Fibroblast of skin of scalp (primary cell): ENCODE data around the gene AHDC1.

Source experiments
- DNase-seq: peaks from one replicate; pipeline ENCODE4 v3.0.0-alpha.2; 2013

The AHDC1 gene

GRCh38 chr1:27598295-27598687 is 5.7 kb downstream of the AHDC1 start:
- peak; percentile 67 for DNase-seq

DNA sequence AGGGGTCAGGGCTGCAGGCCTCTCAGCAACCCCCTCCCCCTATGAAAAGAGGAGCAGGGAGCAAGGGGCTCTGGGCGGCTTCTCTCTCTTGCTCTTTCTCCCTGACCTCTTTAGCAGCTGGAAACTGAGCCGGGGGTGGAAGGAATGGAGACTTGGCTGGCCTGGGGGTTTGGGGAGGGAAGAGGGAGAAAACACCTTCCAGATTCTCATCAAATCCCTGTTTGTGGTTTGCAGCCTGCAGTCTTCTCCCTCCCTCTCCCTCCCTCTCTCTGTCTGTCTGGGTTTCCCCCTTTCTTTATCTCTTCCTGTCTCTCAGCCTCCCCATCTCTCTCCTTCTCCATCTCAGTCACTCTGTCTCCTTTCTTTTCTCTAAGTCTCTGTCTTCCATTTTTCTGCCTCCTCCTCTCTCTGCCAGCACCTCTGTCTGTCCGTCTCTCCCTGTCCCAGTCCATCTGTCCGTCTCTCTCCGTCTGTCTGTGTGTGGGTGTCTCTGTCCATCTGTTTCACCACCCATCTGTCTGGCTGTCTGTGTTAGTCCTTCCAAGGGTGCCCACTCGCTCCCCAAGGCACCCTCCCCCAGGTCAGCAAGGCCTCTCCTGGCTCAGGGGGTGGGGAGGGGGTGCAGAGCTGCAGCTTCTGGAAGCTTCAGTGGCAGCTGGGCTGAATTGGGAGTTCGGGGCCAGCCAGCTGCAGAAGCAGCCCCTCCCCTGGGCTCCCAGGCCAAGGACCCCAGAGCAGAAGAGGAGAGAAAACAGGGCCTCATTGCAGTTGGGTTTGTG is 6.2 kb downstream of the AHDC1 start:
- DNase-seq, result no peak

GRCh38 chr1:27596986-27597385 is 7.0 kb downstream of the AHDC1 start:
- DNase-seq, result no peak

GRCh38 chr1:27596261-27596660 is 7.7 kb downstream of the AHDC1 start:
- DNase-seq, result no peak

- DNase-seq, result no peak
These were observed 8.3 kb downstream of the AHDC1 start for GRCh38 chr1:27595597-27595996.

GRCh38 chr1:27594564-27595510 is 9.1 kb downstream of the AHDC1 start:
- no peak for DNase-seq

DNA sequence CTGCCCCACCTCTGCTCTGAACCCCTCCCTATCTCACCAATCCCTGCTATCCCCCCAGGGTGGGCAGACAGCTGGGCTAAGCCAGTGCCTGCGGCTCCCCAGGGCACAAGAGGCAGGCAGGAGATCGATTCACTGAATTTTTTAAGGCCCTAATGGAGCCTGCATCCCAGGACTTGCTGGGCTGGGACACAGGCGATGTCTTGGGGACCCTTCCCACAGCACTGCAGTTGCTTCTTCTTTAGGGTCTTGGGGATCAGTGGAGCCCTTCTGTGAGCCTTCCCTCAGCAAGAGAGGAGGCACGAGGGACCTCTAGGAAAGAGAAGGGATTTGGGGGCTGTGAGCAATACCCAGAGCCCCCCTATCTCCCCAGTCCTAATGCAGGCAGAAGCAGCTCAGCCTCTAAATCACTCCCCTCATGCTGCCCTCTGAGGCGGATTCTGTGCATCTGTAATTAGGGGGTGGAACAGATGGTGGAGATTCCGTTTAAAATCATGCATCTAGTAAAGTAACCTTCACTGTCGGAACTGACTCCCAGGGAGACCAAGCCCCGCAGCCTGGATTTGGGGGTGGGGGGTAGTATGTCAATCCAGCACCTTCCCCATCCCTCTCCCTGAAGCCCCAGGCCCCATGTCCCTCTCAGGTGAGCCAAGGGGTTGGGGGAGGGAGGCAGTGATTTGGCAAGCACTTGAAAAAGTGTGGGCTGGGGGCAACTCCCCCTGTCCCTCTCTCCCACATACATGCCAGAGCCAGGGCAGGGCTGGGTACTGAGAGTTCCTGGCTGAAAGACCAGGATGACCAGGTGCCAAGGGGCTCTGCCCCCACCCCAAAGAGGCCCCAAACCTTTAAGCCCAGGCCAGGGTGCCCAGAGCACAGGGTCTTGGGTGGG is 10.0 kb downstream of the AHDC1 start:
- DNase-seq, result no peak

- DNase-seq, result no peak
These were observed 10.8 kb downstream of the AHDC1 start for GRCh38 chr1:27592931-27593677.

- DNase-seq, result no peak
These were observed 11.6 kb downstream of the AHDC1 start for GRCh38 chr1:27592232-27592930.

GRCh38 chr1:27591622-27592021 is 12.3 kb downstream of the AHDC1 start:
- DNase-seq, result peak; percentile 52

DNA sequence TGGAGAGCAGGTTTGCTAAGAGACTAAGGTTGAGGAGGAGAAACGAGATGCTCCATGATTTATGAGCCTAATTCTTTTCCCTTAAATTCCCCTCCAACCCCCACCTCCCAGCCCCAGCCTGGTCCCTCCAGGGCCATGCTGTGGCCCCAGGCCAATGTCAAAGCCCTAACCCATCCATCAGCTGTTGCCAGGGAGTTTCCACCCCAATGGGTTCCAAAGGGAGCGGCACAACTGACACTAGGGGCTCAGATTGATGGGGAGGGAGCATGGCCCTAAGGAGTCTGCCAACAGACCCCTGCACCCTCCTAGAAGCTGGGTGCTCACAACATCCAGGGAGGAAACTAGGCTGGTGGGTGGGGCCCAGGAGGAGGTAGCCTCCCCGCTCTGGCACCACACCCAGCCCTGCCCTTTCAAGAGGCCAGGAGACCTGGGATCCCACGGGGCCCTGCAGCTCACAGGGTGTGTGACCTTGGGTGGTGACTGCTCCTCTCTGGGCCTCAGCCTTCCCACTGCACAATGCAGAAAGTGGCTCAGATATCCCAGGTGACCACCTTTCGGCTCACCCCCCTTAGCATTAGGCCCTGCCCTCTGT is 12.9 kb downstream of the AHDC1 start:
- no peak for DNase-seq

DNA sequence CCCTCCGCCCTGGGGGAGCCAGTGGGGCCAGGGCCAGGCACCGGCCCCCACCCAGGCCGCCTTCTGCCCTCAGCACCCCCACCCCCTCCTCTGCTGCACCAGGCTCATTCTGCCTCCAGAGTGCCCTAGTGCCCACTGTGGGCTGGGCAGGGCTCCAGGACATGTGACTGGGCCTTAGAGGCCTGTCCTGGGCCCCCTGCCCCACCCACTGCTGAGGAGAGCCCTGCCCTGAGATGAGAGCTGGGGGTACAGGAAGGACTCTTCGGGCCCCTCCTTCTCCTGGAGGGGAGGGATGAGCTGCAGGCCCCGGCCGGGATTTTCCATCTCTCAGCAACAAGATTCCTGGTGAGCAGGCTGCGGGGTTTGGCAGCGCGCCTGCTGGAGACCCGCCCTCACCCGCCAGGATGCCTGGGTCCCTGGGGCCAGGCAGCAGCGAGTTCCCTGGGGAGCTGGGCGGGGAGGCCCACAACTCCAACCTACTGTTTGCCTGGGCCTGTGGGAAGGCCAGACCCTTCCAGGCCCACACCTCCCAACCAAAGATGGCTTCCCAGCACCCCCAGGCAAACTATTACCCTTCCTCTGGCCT is 14.0 kb downstream of the AHDC1 start:
- DNase-seq, result peak; percentile 68

DNA sequence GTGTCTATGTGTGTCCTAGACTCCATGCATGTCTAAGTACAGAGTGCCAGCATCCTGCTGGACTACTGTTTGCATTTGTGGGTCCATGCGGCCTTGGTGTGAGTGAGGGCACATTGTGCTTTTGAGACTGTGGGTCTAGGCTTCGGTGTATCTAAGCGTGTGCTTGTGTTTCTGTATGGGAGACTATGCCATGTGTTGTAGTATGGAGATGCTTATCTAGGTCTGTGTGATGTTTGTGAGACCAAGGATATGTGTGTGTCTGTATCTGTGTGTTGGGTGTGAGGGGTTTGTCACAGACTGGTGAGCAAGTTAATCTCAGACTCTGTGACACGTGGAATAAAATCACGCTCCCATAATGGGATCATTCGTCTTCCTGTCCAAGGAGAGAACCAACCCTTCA is 14.5 kb downstream of the AHDC1 start:
- no peak for DNase-seq

- DNase-seq, result peak; percentile 44
These were observed 15.4 kb downstream of the AHDC1 start for GRCh38 chr1:27588256-27589232.

GRCh38 chr1:27585684-27586083 is 18.3 kb downstream of the AHDC1 start:
- DNase-seq, result no peak

GRCh38 chr1:27584453-27584852 is 19.5 kb downstream of the AHDC1 start:
- DNase-seq, result no peak

- DNase-seq, result no peak
These were observed 20.5 kb downstream of the AHDC1 start for GRCh38 chr1:27583479-27583878.

GRCh38 chr1:27581823-27582243 is 22.1 kb downstream of the AHDC1 start:
- no peak for DNase-seq
